Fibroblast of skin of abdomen (primary cell): ENCODE results near the gene CNOT6.

Experiments used
- DNase-seq: peaks from one replicate; pipeline ENCODE4 v3.0.0-alpha.2; 2013

CNOT6 gene

DNA sequence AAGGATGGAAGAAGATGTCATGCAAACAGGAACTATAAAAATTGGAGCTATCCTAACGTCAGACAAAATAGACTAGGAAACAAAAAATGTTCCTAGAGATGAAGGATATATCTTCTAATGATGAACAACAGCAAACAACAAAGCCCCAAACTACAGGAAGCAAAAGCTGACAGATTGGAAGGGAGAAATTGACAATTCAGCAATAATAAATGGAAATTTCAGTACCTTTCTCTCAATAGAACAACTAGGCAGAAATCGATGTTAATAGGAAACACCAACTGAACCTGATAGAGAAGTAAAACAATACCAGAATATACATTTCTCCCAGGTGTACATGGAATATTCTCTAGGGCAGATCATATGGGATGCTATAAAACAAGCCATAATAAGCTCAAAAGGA lies 89.6 kb downstream of the CNOT6 start:
- no peak for DNase-seq

DNA sequence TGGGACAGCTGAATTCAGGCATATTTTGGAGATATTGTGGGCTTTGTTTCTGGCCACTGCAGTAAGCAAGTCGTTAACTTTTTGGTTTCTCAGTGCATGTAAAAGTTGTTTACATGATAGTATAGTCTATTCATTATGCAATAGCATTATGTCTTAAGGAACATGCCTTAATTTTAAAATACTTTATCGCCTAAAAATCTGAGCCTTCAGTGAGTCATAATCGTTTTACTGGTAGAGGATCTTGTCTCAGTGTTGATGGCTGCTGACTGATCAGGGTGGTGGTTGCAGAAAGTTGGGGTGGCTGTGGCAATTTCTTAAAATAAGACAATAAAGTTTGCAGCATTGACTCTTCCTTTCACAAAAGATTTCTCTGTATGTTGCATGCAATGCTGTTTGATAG lies 92.0 kb downstream of the CNOT6 start:
- DNase-seq: no peak

DNA sequence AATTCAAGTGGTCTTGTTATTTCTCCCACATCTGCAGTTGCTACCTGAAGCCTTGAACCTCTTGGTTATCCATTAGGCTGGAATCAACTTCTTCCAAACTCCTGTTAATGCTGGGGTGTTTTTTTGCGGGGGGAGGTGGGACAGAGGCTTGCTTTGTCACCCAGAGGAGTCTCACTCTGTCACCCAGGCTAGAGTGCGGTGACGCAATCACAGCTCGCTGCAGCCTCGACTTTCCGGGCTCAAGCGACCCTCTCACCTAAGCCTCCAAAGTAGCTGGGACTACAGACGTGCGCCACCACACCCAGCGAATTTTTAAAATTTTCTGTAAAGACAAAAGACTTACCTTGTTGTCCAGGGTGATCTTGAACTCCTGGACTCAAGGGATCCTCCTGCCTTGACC lies 92.7 kb downstream of the CNOT6 start:
- no peak for DNase-seq

DNA sequence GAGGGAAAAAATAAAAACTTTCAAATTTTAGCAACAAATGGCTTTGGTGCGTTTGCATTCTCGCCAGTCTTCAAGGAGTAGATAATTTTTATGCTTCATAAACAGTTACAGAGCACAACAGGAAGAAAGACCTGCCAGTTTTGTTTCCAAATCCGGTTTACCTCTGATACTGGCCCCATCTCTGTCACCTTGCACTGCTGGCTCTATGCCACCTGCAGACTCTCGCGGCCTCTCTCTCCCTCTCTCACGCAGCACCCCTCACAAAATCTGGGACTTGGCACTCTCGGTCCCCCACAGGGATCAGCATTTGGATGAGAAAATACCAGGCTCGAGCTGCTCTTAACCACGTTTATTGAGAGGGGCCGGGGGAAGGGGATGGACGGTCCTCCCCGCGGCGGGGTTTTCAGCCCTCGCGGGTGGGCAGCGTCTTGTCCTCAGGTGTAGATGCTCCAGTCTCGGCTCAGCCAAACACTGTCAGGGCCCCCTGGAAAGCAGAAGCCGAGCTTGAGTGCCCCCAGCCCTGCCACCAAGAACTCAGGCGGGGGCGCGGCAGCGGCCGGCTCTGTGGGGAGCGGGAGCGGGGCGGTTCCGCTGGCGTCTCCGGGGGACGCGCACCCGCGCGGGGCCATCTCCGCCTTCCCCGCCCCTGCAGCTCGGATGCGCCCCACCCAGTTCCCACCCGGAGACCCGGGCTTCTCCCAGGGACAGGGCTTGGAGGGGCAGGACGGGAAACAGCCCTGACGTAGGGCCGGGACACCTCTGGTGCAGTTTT lies 95.8 kb downstream of the CNOT6 start:
- no peak for DNase-seq

DNA sequence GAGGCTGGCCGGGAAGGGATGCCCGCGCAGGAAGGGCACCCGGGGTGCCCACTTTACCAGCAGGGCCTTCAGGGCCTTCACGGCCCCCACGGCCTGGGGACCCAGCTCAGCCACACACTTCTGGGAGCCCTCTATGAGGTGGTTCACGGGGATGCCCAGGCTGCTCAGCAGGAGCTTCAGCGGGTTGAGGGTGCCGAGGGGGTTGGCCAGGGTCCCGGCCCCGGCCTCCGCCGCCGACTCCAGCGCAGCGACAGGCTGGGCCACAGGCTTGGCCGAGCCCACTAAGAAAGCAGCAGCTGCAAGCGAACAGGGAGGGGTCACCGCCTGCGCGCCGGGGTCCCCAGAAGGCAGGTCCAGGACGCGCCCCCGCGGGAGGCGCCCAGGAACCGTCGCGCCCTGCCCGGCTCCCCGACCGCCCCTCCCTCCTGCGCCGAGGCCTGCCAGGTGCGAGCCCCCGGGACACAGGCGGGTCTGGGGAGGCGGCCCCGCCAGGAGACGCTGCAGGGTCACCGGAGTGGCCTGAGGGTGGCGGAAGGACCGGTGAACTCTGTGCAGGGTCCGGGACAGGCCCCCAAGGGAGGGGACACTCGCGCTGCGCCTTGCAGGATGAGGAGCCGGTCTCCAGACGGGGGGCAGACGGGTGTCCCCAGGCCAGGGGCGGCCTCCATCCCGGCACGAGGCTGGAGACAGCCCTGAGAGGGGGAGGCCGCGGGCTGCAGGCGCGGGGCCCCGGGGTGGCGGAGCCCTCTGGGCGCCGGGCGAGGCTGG lies 96.5 kb downstream of the CNOT6 start:
- no peak for DNase-seq

DNA sequence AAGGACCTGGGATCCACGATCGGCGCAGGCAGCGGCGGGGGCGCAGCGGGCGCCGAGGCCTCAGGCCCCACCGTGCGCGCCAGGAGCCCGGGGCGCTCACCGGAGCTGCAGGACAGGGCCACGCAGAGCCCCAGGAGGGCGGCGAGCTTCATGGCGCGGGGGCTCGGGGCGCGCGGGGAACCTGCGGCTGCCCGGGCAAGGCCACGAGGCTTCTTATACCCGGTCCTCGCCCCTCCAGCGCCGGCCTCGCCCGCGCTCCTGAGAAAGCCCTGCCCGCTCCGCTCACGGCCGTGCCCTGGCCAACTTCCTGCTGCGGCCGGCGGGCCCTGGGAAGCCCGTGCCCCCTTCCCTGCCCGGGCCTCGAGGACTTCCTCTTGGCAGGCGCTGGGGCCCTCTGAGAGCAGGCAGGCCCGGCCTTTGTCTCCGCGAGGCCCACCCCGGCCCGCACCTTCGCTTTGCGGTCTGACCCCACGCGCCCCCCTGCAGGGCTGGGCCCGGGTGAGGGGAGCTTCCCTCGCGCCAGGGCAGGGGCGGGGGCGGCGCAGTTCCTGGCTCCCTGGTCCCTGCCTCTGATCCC lies 97.2 kb downstream of the CNOT6 start, which contains the start of gene SCGB3A1:
TSS of gene SCGB3A1 (minus strand) at position 189 of the 577 bp plus-strand sequence. CDS start at position 152, 37 bp downstream.
- DNase-seq: no peak

DNA sequence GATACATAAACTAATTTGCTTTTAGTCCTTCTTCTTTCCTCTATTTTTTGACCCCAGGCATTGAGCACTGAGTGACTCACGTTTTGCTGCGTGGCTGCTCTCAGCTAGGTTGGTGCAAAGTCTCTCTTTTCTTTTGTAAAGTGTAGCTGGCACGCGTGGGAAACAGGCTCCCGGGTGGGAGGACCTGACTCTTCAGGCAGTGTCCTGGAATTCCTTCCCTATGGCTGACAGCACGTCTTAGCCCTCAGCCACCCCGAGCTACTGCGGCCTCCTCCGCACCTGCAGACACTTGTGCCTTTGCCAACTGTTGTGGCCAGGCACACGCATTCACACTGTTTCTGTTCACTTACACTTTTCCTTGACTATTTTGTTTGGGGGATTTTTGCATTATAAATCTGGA lies 98.0 kb downstream of the CNOT6 start:
- no peak for DNase-seq

DNA sequence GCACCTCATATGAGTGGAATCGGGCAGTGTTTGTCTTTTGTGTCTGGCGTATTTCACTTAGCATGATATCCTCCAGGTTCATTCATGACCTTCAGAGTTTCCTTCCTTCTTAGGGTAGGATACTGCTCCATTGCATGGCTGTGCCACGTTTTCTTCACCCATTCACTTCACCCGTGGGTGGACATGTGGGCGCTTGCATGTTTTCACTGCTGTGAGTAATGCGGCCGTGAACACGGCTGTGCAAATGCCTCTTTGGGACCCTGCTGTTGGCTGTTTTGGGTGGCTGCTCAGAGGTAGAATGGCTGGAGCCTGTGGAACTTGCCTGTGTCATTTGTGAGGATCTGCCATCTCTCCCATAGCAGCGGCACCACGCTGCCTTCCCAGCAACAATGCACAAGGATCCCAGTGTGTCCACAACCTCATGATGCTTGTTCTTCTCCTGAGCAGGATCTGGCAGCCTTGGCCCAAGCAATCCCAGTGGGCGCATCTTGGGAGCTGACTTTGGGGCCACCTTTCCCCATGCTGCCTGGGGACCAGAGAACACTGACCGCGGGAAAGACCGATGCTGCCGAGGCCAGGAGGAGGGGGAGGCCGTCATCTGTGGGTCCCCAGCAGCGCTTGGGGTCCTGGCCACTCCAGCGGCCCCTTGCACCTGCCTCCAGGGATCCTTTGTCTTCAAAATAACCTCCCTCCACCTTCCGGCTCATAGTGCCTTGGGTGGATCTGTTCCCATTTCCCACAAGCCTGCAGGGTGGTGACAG lies 99.4 kb downstream of the CNOT6 start:
- DNase-seq: no peak

DNA sequence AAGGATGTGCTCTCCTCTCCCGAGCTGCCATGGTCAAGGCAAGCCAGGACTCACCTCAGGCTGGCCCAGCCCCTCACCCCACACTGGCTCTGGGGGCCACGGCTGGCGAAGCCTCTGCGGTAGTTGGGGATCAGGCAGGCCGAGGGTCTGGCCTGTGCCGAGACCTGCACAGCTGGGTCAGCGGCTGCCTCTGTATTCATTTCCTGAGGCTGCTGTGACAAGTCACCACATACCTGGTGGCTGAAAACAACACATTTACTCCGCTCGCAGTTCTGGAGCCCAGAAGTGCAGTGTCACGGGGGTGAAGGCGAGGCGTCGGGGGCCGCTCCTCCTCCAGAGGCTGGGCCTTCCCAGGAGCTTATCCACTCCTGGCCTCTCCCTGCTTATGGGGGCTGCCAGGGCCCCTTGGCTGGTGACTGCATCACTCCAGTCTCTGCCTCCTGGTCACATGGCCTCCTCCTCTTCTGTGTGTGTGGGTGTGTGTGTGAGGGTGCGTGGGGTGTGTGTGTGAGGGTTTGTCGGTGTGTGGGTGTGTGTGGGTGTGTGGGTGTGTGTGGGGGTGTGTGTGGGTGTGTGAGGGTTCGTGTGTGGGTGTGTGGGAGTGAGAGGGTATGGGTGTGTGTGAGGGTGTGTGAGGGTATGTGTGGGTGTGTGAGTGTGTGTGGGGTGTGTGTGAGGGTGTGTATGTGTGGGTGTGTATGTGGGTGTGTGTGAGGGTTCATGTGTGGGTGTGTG lies 100.3 kb downstream of the CNOT6 start:
- no peak for DNase-seq

DNA sequence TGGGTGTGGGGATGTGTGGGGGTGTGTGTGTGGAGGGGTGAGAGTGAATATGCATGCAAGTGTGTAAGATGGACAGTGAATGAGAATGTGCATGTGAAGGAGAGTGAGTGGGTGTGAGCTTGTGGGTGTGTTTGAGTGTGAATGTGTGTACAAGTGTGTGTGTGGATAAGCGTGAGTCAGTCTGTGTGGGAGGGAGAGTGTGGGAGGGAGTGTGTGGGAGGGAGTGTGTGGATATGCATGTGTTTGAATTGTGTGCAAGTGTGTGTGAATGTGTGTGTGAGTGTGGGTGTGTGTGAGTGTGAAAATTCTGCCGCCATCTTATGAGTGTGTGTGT lies 100.8 kb downstream of the CNOT6 start:
- DNase-seq: no peak

DNA sequence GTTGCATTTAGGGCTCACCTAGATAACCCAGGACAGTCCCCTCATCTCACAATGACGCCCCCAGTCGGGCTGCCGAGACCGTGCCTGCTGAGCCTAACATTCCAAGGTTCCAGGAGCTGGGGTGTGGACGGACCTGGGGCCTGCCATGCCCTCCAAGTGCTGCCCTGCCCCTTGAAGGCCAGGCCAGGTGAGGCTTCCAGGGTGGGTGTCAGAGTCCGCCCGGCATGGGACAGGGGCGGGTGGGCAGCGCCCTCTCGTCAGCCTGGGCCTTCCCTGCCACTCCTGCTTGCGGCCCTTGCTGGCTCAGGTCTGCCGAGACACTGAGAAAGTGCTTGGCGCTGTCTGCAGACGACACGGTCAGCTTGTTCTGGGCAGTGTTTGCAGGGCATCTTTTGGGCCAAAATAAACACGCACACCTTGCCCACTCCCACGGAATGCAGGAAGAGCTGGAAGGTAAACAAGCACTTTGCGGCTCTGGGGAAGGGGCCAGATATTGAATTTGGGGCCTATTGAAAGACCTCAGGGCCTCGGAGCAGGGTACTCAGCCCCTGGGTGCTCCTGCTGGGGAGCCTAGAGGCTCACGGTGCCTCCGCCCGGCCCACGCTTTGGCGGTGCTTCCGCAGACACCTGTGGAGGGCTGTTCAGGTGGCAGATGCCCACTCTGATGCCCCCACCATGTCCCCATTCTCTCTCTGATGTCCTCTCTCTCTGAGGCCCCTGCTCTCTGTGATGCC lies 101.4 kb downstream of the CNOT6 start:
- DNase-seq: no peak

DNA sequence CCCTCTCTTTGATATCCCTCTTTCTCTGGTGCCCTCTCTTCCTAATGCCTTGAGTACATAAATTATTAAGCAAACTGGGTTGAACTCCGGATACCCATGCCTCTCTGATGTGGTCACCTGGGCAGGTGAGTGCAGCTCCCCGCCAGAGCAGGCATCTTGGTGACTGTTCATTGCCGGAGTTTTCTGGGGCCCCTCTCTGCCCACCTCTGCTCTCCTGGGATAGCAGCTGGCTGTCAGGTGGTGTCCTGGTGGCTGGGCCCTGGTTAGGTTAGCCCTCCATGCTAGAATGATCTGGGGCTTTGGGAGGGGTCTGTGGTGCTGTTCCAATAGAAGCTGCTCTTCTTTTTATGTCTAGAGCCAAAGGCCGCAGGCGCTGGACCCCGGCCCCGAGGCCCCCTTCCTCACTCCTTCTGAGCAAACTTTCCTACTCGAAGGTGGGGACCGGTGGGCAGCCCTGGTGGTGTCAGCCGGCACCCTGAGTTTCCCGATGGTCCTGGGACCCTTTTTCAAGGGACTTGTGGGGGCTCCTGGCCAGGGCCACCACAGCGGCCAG lies 102.0 kb downstream of the CNOT6 start:
- DNase-seq: no peak

DNA sequence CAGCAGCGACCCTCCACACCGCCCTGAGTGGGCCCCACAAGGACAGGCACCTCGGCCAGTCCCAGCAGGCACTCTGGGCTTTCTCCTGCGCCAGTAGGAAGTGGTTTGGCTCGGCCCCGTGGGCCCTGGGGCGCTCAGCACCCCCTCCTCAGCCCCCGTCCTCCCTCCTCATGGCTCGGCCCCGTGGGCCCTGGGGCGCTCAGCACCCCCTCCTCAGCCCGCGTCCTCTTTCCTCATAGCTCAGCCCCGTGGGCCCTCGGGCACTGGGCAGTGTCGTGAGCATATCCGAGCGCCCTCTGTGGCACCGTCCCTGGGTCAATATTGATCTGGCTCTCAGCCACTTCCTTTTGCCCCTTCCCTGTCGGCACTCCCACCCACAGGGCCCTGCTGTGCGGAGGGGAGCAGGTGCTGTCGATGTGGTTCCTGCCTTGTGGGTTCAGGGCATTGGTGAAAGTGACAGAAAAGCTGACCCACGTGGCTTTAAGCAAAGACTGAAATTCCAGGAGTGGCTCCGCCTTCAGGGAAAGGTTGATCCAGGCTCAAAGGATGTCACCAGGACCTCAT lies 102.6 kb downstream of the CNOT6 start:
- DNase-seq: no peak

DNA sequence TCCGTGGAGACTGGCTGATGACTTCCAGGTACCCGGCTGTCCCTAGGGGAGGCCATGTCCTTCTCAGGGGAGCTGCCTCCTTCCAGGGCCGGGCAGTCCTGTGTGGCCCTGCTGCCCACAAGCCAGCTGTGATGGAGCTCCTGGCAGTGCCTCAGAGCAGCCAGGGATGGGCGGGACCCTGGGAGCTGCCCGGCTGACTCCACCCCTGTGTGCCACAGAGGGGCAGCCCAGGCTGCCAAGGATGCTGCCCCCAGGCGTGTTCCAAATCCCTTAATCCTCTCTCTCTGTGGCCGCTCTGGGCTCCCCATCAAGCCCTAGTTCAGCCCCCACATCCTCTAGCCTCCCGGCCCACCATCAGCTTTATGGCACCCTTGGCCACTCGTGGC lies 104.1 kb downstream of the CNOT6 start:
- no peak for DNase-seq

DNA sequence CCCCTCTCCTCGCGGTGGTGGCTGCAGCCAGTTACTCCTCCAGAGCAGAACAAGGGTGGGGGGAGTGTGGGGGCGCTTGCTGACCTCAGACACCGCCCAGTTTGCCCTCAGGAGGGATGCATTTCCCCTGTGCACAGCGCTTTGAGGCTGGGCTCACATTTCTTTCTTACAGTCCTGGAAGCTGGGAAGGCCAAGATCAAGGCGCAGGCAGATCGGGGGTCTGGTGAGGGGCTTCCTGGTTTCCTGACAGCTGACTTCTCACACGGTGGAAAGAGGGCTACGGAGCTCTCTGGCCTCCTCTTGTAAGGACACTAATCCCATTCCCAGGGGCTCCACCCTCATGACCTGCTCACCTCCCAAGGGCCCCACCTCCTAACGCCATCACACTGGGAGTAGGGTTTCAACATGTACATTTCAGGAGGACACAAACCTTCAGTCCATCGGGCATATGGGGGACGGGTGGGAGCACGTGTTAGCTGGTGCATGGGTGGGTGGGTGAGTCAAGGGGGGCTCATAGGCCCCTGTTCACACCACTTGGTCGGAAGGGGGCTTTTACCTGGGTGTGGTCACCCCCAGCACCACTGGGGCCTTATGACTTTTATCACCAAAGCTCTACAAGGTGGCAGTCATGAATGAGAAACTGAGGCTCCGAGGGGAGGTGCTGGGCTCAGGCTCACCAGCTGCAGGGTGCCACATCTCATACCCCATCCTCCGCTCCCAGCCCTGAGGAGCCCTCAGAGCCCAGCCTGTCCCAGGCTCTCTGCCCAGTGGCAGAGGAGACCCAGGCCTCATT lies 104.8 kb downstream of the CNOT6 start:
- no peak for DNase-seq

DNA sequence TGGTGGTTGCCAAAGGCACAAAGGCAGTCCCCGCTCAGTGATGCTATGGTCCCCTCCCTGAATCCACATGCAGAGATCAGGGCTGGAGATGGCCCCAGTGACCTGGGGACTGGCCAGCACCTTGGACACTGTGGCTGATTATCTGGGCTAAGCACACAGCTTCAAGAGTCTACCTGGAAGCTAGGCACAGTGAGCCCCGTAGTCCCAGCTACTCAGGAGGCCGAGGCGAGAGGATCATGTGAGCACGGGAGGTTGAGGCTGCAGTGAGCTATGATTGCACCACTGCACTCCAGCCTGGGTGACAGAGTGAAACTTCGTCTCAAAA lies 105.4 kb downstream of the CNOT6 start:
- DNase-seq: no peak

DNA sequence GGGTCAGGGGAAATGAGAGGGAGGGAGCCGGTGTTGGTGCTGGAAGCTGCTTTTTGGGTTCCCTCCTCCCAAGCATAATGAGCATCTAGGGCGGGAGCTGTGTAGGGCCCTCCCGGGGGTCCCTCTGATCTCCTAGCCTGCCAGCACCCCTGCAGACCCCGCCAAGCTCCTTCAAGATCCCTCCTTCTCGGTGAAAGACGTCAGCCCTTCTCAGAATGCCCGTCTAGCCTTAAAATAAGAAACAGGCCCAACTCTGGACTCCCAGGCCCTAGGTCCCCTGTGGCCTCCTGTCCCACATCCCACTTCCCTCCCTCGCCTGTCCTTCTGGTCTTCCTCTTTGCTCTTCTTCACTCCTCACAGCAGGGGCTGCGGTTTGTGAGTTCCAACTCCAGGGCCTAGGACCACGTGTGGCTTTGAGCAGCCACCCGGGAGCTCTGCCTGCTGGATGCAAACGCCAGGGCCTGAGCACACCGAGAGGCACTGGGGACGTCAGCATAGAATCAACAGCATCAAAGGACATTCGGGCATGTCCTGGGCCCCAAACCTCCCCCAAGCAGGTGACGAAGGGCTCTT lies 105.9 kb downstream of the CNOT6 start:
- no peak for DNase-seq

DNA sequence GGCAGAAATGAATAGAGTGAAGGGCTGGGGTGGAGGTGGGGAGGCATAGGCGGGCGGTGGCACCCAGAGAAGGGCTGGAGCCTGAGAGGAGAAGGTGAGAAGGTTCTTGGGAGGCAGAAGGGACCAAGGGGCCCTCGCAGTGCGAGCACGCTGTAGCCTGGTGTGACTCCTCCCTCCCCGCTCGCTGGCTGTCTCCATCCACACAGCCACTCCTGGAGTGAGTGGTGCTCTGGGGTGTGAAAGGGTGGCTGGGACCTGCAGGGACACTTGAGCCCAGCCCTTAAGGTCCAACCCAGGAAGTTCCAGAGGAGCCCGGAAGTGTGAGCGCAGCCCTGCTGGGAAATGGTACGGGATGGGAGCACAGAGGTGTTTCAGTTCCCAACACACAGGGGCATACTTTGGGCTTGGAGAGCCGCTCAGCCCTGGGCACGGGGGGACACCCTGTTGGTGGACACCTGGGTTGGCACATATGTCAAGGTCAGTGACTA lies 106.4 kb downstream of the CNOT6 start:
- no peak for DNase-seq

DNA sequence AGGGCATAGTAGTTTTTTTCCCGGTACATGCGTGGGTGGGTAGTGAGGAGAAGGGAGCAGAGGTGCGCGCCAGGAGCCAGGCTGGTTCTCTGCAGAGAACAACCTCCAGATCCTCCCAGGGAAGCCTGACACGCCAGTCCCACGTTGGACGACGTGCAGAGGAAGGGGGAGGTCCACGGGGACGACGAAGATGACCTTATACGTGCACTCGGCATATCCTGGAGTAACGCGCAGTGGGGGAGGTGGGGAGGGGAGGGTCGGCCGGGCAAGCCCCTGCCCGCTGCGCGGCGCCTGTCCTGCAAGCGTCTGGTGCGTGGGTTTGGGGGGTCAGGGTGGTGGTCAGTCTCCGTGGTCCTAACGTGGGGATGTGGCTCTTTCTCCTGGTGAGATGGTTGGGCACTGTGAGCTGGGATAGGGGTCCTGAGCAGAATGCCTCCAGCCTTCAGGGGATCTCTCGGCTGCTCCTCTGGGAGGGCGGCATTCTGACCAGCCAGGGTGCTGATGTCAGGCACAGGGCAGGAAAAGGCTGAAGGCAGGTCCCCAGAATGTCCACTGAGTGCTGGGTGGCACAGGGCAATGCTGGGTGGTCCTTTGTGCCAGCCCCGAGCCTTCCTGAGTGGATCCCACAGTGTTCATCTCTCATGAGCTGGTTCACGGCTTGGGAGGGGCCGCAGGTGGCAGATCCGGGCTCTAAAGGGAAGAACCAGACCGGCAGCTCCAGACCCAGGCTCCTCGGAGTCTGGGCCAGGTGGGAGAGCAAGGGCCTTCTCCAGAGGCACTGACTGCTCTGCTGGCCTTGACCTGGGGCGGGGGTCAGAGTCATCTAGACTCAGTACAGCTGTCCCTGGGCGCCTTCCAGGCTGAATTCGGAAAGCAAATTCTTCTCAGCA lies 107.7 kb downstream of the CNOT6 start:
- DNase-seq: no peak
